ENCODE data around the gene THBS1. TPM values are rescaled to one million over a fixed set of nuclear protein-coding genes. Genes with fewer than 3 reads are reported as not detected.

Gene THBS1
- total RNA-seq, 1 experiment from 2014 or later, result 15.6 TPM

Other genes starting within 250 kb of the THBS1 start
- gene FSIP1, start 201.8 kb downstream of the THBS1 start, total RNA-seq (2014; rRNA removed; shearing (Covaris generic)), result 0.41 and 0.92 TPM in 2 replicates